Lung (tissue), 12 donors: Measurements from ENCODE around the gene RCSD1. TPM values are rescaled to one million over a fixed set of nuclear protein-coding genes. Genes with fewer than 3 reads are reported as not detected.

Source experiments
- ATAC-seq: fragments of 200-7000 bp; cut with Tn5 transposase; one replicate; pipeline ENCODE4 v1.9.1; 2020; ENCODE audit warnings: moderate number of reproducible peaks; ENCODE audit not compliant: insufficient read depth, low FRiP score
- DNase-seq, 3 donors: peaks; one replicate each; pipeline ENCODE4 v3.0.0-alpha.2; 2013 to 2017
- H3K27ac ChIP-seq, 2 donors: one replicate each; pipeline ENCODE4 v1.5.1; 2013; ENCODE audit warnings: mild to moderate bottlenecking in 2 of 2, moderate library complexity in 2 of 2, control low read depth in 1 of 2, inconsistent platforms in 1 of 2, low read depth in 1 of 2, low read length in 1 of 2
- H3K27me3 ChIP-seq, 3 donors: one replicate each; pipeline ENCODE4 v1.5.1; 2013; ENCODE audit warnings: low read length in 2 of 3; ENCODE audit not compliant: control insufficient read depth in 3 of 3, insufficient read depth in 3 of 3
- H3K36me3 ChIP-seq, 4 donors: one replicate each; pipeline ENCODE4 v1.5.1; 2013; ENCODE audit warnings: low read length in 4 of 4, mild to moderate bottlenecking in 1 of 4, moderate library complexity in 1 of 4; ENCODE audit not compliant: control insufficient read depth in 4 of 4, insufficient read depth in 4 of 4
- H3K4me1 ChIP-seq, 5 donors: one replicate each; pipeline ENCODE4 v1.5.1; 2013; ENCODE audit warnings: low read length in 5 of 5, mild to moderate bottlenecking in 2 of 5, moderate library complexity in 1 of 5; ENCODE audit not compliant: control insufficient read depth in 5 of 5, insufficient read depth in 5 of 5
- H3K4me3 ChIP-seq: one replicate; pipeline ENCODE4 v1.5.1; 2013; ENCODE audit warnings: mild to moderate bottlenecking, control low read depth, moderate library complexity
- H3K9ac ChIP-seq, 2 donors: one replicate each; pipeline ENCODE4 v1.5.1; 2013; ENCODE audit warnings: low read length in 2 of 2, control low read depth in 1 of 2; ENCODE audit not compliant: insufficient read depth in 1 of 2
- H3K9me3 ChIP-seq, 4 donors: one replicate each; pipeline ENCODE4 v1.5.1; 2013; ENCODE audit warnings: low read length in 3 of 4, mild to moderate bottlenecking in 1 of 4, moderate library complexity in 1 of 4; ENCODE audit not compliant: control insufficient read depth in 4 of 4, insufficient read depth in 3 of 4
- WGBS, 2 donors: extraction: QIAGEN DNeasy Blood & Tissue Kit; methylation state at CpG; one replicate each; pipeline ENCODE4 v1.1.7; 2013; 5-methylcytosine and 5-hydroxymethylcytosine counted together
- polyA plus RNA-seq, 2 donors: library from polyadenylated mRNA; stranded (reverse); fragments of 200-250 nt; gene quantifications; one replicate each; pipeline ENCODE4 v1.2.1, GENCODE V29; 2013
- total RNA-seq, 2 donors: library from RNA; depleted of rRNA in 1 of 2; stranded (reverse); fragments of >200 nt in 1 of 2; gene quantifications; one replicate each; pipeline ENCODE4 v1.2.1, GENCODE V29; 2014 to 2021
- TF ChIP-seq, protein P1 (sequence below): IDR thresholded peaks from 2 replicates; pipeline ENCODE4 v1.5.1; 2012; ENCODE audit warnings: mild to moderate bottlenecking; ENCODE audit errors: control extremely low read depth, extremely low read depth
- donor health status: control.
- donor health status: control.
- donor health status: Bipolar disorder and iron deficiency.
- donor health status: healthy.
- donor health status: DM: yes; HTN: yes; CAD: no.

RCSD1 gene
- total and polyA plus RNA-seq, 4 donors: 7.6 to 29.4 (median 23.8) TPM

DNA sequence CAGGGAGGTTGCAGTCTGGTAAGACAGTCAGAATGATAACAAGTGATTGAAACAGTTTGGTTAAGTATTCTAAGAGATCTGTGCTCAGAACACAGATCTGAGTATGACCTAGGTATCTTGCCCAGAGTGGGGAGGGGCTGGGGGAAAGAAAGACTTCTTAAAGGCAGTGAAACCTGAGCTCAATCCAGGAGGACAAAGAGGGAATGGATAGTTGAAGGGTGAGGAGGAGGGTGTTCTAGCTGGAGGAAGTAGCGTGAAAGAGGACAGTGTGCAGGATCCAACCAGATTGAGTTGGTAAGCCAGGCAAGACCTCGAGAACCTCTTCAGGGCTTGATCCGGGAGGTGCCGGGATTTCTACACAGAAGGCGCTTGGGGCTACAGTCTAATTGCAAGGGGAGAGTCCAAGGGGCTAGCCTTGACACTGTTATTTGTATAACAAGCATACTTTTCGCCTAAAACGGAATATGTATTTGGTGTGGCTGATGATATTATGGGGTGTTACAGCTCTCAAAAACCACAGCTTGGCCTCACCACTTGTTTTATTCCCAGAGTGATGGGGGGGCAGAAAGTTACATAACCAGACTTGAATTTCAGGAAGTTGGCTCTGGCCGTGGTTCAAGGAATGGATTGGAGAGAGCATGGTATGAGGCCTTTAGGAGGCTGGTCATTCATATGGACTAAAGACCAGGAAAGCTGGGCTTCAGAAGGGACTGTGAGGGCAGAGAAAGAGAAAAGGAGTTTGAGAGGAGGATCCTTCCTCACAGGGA is 19.1 kb downstream of the RCSD1 start:
- WGBS, 2 donors: 27 to 37% methylated on average over 8 of the region's 8 CpGs
- DNase-seq (peak in 2 of 3 donors; percentile 34 to 57), ATAC-seq (no peak)
- TF ChIP-seq, protein P1, sequence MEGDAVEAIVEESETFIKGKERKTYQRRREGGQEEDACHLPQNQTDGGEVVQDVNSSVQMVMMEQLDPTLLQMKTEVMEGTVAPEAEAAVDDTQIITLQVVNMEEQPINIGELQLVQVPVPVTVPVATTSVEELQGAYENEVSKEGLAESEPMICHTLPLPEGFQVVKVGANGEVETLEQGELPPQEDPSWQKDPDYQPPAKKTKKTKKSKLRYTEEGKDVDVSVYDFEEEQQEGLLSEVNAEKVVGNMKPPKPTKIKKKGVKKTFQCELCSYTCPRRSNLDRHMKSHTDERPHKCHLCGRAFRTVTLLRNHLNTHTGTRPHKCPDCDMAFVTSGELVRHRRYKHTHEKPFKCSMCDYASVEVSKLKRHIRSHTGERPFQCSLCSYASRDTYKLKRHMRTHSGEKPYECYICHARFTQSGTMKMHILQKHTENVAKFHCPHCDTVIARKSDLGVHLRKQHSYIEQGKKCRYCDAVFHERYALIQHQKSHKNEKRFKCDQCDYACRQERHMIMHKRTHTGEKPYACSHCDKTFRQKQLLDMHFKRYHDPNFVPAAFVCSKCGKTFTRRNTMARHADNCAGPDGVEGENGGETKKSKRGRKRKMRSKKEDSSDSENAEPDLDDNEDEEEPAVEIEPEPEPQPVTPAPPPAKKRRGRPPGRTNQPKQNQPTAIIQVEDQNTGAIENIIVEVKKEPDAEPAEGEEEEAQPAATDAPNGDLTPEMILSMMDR: no peak
- no peaks in the 10 kb centered on the region for H3K27me3 ChIP-seq
- no peak overlapping the region for H3K9ac ChIP-seq
- peak overlapping the region; percentile 24 to 50 for H3K27ac ChIP-seq
- no peak overlapping the region for H3K4me3 ChIP-seq
- H3K9me3 ChIP-seq: no peaks in the 10 kb centered on the region
- peaks cover 0 to 45% (median 0%) of the 10 kb centered on the region in 5 donors for H3K4me1 ChIP-seq
- H3K36me3 ChIP-seq: no peaks in the 10 kb centered on the region

DNA sequence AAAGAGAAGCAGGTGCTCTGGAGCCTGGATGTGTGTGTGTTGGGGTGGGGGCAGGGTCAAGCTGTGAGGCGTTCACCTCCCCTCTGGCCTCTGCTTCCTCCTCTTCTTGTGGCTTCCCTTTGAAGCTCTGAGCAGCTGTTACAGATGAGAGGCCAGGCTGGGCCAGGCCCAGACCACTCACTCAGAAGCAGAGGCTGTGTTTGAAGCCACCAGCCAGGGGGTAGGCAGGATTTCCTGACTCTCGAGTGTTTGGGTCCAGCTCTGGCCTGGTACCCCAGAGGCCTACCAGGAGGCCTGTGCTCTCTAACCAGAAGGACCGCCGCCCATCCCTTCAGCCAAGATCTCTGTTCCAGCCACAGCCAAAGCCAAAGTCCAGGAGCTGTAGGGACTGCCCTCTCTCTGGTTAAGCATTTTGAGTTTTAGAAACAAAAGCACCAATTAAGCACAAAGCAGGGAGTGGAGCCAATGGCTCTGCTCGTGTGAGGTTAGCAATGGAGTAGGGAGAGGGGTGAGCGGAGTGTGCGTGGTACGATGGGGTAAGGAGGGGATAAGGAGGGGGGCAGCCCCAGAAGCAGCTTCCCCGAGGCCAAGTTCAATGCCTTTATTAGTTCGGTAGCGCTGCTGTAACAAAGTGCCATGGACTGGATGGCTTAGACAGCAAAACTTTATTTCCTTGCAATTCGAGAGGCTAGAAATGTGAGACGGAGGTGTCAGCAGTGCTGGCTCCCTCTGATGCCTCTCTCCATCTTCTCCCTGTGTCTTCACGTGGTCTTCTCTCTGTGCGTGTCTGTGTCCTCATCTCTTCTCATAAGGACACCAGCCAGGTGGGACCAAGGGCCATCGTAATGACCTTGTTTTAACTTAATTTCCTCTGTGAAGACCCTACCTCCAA is 20.5 kb downstream of the RCSD1 start:
- peak overlapping the region; percentile 0 to 15 for H3K27ac ChIP-seq
- H3K4me1 ChIP-seq: peaks cover 0 to 53% (median 0%) of the 10 kb centered on the region in 5 donors
- no peak overlapping the region for H3K9ac ChIP-seq

DNA sequence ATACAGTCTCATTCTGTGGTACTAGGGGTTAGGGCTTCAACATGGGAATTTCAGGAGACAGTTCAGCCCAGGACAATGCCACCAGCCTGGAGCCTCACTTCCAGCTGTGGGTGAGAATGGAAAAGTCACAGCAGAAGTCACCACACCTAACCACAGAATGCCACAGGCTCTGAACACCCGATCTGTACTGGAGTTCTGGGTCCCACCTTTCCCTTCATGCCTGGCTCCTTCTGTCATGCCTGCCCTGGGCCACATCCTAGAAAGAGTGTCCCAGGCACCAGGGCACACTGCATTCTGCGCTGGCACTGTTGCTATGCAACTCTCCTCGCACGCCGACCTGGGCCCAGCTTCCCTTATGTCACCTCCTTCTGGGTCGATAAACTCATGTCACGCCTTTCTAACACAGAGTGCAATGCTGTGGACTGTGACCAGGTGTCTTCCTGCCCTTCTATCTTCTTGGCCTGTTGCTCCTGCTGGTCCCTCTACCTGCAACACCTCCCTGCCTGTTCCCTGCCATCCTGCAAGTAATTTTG is 21.2 kb downstream of the RCSD1 start:
- Histone ChIP-seq H3K27ac (peak overlapping the region in 1 of 2 donors; percentile 14), H3K9me3 (no peaks in the 10 kb centered on the region), H3K4me3 (no peak overlapping the region), H3K9ac (no peak overlapping the region), H3K27me3 (no peaks in the 10 kb centered on the region), H3K36me3 (no peaks in the 10 kb centered on the region), H3K4me1 (peaks cover 0 to 55% (median 0%) of the 10 kb centered on the region in 5 donors)
- no peak for ATAC-seq
- TF ChIP-seq, protein P1: no peak
- WGBS, 2 donors: 72 to 78% methylated on average over 7 of the region's 7 CpGs
- DNase-seq: no peak

More for the DNA sequence above, 20.5 kb downstream of the RCSD1 start:
- no peak overlapping the region for H3K4me3 ChIP-seq
- 59 to 78% methylated on average over 16 of the region's 16 CpGs for WGBS, 2 donors
- H3K9me3 ChIP-seq: no peaks in the 10 kb centered on the region
- H3K36me3 ChIP-seq: no peaks in the 10 kb centered on the region
- DNase-seq (peak in 2 of 3 donors; percentile 26 to 50), ATAC-seq (no peak)
- TF ChIP-seq, protein P1: no peak
- no peaks in the 10 kb centered on the region for H3K27me3 ChIP-seq
